HG02623 (cell line): ENCODE results near the gene DAPK2.

Experiments used
- ATAC-seq: cut with Tn5 transposase; IDR thresholded peaks from one replicate; pipeline ENCODE4 v1.9.1; 2021; ENCODE audit warnings: moderate library complexity; ENCODE audit not compliant: unreplicated experiment

DAPK2 gene

DNA sequence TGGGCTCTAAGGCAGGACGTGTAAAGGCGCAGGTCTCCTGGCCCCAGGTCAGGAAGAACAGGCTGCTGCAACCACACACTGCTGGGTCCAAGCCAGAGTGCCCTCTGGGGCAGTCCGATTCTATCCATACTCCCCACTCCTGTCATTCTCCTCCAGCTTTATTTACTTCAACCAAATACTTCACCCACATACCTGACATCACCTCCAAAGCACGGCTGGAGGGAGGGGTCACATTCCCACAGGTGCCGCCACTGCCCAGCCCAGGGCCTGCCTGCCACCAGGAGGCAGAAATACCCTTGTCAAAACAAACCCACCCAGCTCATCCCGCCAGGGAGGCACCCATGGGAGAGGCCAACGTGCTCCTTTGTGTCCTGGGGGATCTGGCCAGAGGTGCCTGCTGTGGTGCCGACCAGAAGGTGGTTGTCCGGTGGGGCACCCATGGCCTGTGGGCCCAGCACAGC, 100.4 kb downstream of the DAPK2 start:
- no peak for ATAC-seq

DNA sequence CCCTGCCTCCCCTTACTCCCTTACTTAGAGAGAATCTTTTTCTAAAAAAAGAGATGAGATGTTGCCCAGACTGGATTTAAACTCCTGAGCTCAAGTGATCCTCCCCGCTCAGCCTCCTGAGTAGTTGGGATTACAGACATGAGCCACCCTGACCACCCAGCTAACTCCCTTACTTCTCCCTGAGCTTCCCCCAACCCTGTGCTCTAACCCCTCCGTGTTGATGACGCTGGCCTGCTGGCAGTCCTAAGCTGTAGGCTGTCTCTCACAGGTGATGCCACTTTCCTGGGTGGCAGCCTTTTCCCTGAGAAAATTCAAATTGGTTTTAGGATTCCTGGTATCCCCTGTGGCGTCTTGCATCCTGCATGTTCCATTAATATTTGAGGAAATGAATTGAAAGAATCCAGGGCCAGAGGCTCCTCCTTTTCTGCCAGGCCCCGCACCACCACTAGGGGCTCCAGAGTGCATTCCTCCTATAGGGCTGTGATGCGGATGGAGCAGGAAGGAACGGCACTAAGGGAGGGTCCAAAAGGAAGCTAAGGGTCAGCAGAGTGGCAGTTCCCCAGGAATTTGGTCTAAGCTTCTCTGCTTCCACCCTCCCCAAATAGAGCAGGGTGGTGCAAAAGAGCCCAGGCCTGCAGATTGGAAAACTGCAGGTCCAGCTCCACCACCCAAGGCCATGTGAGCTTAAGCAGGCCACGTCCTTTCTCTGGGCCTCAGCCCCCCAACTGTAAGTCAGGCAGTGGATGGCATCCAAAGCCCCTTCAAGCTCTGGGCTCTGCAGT, 101.1 kb downstream of the DAPK2 start:
- ATAC-seq = no peak

DNA sequence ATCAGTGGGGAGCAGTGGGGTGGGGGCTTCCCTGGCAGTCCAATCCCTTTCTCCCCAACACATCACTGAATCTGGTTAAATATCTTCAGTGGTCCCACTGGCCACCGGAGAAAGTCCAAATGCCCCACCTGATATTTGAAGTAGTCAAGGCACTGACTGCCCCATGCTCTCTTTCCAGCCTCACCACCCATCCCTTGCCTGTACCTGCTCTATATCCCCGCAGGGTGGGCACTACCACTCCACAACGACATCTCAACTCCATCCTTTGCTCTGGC, 101.7 kb downstream of the DAPK2 start:
- ATAC-seq = no peak

DNA sequence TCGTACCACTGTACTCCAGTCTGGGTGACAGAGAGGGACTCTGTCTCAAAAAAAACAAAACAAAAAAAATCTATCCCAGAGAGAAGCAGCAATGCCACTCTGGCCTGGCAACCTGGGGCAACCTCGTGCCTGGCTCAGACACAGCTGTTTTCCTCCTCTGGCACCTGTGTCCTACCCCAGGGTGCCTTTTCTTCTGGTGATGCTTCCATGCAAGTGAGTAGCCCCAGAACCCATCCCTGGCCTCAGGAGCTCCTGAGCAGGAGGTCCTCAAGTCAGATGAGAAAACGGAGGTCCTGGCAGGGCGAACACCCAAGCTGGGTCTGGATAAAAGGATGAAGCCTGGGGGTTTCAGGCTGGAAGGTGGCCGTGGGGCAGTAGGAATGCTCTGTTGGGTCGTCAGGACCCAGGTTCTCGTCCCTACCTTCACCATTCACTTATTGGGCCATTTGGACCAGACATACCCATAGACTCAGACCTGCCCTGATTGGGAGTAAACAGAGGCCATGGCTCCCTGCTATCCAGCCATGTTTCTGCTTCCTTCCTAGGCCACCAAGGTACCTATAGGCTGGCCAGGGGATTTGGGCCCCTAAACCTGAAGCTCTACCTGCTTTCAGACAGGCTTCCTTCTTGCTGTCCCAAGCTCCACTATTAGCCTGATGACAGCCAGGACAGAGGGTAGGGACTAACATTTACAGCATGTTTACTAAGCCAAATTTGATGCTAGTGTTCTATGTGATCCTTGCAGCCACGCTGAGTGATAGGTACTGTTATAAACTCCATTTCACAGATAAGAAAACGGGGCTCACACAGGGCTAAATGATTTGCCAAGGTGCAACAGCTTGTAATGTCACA, 102.2 kb downstream of the DAPK2 start:
- no peak for ATAC-seq

DNA sequence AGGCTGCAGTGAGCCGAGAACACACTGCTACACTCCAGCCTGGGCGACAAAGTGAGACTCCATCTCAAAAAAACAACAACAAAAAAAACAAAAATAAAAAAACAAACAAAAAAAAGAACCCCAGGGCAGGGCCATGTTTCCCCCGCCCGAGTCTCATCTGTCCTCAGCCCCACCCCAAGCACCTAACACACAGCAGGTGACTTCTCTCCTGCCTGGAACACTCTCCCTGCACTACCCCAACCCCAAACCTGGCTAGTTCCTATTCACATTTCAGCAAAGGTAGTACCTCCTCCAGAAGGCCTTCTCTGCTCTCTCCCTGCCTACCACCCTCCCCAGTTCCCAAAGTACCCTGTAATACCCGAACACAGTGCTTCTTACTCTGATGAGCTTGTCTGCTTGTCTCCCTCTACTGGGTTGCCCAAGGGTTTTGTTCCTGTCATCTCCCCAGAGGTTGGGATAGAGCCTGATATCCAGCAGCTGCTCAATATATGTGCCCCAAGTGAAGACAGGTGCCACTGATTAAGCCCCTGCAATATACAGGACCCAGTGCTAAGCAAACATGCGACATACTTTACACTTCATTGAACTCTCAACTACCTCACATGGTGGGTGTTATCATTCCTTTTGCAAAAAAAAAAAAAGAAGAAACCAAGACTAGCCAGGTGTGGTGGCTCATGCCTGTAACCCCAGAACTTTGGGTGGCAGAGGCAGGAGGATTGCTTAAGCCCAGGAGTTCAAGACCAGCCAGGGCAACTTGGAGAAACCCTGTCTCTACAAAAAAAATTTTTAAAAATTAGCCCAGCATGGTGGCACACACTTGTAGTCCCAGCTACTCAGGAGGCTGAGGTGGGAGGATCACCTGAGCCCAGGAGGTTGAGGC, 103.6 kb downstream of the DAPK2 start:
- ATAC-seq = no peak

DNA sequence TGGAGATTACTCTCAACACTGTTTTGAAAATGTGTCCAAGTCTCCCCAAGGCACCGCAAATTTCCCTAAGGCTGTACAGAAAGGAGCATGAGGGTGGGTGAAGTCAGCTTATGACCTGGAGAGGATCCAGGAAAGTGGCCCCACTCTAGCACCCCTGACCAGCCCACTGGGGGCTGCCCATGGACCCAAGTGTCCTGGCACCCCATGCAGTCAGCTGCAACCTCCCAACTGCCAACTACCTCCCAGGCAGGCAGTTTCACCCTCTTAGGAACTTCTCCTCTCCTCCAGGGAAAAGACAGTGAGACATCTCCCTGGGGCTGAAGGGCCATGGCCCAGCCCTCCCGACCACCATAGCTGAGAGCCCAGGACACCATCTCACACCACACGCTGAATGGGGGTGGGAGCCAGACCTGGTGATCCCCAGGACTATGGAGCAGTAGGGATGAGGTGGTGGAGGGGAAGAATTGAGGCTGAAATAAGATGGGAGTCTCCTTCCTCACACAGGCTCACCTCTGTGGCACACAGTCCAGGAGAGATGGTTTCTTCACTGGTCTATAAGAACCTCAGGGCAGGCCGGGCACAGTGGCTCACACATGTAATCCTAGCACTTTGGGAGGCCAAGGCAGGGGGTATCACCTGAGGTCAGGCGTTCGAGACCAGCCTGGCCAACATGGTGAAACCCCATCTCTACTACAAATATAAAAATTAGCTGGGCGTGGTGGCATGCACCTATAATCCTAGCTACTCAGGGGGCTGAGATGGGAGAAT, 104.4 kb downstream of the DAPK2 start:
- no peak for ATAC-seq

DNA sequence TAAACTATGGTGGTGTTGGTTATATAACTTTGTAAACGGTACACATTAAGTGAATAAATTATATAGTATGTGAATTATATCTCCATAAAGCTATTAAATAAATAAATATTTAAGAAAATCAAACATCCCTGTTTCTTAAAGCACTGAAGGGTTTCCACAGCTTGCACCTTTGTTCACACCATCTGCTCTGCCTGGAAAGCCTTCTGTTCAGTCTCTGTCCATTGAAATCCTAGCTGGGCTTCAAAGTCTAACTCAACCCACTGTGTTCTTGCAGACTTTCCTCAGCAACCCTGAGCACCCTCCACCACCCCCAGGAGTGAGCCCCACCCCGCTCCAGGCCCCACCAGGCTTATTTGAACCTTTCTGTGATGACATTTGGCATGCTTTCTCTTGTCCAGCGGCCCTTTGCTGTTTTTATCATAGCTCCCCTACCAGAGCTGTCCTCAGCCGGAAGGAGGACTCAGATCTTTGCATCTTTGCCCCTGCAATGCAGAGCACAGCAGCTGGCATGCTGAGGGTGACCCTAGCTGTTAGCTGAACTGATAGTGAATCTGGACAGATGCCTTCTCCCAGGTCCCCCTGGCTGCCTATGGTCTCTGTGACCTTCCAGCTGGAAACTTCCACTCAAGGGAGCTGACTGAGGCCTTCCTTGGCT, 105.2 kb downstream of the DAPK2 start:
- no peak for ATAC-seq

DNA sequence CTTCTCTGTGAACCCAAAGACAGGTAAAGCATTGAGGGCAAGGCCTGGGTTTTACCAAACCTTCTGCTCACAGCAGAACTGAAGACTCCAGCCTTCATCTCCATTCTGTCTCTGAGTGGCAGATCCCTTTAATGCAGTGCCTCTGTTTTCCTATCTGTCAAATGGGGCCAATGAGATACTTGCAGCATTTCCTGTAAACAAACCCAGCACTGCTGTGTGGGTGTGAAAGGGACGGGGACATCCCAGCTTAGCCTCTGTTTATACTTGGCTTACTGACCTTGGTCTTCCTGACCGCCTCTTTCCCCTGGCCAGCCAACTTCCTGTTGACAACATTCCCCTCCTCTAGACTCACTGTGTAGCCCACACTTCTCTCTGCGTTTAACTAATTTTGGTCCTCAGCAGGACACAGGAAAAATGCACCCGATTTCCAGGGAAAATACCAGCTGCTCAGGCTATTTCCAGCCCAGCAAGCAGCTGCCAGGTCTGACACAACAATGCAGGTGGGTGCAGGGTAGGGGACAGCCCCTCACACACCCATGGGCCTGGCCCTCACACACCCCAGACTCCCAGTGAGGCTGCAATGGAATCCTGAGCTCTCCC, 106.7 kb downstream of the DAPK2 start:
- ATAC-seq = no peak

DNA sequence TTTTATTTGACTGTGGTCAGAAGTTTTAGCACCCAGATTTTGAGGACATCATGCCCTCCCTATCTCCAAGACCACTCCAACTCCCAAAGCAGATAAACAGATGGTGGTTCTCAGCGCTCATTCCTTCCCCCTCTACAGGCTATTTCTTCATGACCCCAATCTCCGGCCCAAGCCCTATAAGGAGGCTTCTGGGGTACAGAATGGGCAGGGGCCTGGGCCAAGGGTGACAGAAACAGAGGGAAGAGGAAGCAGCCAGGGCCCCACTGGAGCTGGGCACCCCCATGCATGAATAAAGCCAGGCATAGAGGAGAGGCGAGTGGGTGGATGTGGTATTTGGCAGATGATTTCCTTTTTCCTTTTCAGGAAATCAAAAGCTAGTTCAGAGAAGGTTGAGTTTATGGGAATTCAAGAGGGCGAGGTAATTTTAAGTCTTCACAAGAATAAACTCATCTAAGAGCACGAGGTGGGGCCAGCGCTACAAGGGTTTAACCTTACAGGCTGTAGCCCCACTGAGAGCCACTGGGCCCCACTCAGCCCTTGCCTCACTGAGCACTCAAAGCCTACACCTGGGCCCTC, 107.7 kb downstream of the DAPK2 start:
- ATAC-seq = no peak

DNA sequence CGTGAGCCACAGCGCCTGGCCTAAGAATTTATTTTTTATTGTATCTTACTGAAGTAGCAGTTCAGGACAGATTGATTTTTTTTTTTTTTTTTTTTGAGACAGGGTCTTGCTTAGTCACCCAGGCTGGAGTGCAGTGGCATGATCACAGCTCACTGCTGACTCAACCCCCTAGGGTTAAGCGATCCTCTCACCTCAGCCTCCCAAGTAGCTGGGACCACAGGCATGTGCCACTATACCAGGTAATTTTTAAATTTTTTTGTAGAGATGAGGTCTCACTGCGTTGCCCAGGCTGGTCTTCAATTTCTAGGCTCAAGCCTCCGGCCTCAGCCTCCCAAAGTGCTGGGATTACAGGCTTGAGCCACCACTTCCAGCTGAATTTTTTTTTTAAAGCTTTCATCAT, 112.8 kb downstream of the DAPK2 start:
- no peak for ATAC-seq

DNA sequence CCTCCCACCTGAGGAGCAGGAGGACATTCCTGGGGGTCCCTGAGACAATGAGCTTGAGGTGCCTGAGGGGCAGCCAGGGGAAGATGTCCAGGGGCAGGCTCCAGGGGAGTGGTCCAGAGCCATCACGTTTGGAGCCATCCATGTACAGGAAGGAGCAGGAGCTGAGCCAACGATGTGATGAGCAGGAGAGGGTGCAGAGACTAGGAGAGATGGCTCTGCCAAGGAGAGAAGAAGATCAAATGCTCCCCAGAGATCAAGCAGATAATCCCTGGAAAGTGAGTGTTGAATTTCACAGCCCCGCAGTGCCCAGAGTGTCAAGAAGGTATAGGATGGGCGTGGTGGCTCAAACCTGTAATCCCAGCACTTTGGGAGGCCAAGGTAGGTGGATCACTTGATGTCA, 114.7 kb downstream of the DAPK2 start:
- no peak for ATAC-seq

DNA sequence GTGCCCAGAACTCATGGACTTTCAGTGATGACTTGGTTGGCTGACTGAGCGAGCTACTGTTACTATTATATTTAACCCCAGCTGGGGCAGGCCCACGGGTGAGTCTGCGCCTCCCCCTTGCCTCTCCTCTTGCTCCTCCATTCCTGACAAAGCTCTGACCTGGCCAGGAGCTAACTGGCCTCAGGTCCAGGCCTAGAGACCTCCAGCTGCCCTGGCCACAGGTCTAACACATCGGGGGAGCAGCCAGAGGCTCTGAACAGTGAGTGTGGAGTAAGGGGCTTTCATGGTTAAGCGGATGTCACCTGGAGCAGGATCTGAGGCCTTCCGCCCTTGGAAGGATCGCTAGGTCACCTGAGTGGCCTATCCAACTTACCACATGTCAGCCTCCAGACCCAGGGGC, 116.3 kb downstream of the DAPK2 start:
- ATAC-seq = no peak

DNA sequence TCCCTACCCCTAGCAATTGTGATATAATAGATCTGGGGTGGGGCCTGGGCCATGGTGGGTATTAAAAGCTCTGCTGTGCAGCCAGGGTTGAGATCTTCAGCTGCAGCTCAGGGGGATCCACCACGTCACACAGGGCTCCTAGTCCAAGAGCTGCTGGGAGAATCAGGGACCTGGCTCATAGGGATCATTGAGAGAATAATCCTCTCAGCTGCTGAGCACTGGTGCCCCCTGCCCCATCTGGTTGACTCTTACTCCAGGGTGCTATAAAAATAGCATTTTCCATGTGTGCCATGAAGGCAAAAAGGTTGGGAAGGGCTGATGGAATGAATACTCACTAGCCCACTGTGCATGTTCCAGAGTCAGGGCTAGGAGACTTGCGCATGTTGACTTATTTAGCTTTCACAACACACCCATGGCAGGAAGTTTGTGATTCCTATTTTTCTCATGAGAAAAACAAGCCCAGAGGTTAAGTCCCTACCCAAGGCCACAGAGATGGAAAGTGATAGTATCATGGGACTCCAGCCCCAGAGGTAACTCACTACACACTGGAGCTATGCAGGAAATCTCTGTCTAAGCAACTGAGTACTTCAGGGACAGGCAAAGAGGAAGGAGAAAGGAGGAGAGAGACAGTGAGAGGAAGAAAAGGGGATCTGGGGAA, 118.0 kb downstream of the DAPK2 start:
- ATAC-seq = no peak

DNA sequence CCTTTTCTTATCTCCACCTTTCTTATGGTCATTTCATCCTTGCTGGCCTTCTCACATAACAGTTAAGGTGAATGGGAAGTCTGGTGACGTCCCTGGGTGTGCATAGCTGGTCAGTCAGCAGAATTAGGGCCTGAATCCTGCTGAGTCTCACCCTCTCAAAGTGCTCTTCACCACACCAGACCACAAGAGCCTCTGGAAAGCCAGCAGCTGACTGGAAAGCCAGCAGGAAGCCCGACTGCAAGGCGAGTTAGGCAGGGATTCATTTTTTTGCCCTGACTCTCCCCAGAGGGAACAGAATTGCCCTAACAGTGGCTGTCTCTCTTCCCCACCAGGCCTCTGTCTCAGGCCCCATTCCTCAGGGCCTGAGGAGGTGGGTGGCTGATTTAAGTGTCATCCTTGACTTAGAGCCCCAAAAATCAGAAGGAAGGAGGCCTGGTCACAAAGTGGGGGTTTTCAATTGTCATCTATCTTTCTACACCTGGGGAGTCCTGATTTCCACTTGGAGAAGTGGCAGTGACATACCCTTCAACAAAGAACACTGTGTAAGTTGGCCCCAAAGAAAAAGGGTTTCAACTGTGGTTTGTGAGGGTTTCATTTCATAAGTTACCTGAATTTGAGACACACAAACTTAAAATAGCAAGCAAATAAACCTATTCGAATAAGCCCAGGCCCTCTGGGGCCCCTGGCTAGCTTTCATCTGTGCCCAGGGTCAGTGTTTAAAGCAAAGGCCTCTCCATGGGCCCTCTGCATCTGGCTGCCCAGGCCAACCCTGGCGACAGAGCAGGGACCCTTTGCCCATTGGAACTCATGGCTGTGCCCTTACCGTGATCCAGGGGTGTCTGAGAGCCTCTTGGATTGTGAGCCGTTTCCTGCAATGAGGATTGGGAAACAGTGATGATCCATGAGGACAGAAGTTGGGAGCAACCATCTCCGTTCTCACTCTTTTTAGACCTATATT, 122.0 kb downstream of the DAPK2 start:
- ATAC-seq = no peak

DNA sequence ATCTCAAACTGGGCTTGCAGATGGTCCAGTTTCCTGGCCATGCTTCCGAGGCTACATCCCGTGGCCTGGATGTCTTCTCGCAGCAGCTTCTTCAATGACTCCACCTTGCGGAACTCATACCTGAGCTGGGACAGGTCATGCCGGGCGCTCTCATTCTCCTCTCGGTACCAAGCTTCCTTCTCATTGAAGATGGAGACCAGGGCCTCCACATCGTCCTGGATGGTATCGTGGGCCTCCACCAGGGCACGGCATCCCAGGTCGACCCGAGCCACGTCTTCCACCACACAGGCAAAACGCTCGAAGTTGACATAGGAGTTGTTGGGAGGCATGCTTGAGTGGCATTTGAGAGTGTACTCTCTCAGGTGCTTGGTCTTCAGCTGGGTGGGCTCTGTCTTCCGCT, 123.4 kb downstream of the DAPK2 start:
- ATAC-seq = no peak

DNA sequence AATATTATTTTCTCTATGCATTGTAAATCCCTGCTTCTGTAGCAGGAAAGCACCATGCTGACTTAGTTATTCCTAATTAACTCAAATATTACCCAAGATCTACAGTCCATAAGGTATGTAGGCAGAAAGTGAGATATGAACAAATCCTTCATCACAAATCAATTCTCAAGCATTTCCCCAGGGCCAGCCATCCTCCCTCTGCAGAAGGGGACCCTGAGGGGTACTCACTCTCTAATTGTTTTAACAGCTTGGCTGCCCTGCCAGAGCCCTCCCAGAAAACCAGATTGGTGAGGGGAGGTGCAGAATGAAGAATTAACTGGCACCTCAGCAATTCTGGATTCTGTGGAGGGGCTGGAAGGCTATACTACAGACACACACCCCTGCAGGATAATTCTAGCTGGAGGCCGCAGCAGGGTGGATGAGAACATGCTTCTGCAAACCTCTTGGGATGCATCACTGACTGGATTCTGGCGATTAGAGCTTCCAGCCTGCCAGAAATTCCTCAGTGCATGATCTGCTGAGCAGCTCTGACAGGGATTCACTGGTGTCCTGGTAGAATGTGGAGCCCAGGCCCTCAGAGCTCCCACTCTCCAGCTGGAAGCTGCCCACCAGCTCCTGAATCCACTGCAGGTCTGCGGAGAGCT, 123.9 kb downstream of the DAPK2 start:
- no peak for ATAC-seq

DNA sequence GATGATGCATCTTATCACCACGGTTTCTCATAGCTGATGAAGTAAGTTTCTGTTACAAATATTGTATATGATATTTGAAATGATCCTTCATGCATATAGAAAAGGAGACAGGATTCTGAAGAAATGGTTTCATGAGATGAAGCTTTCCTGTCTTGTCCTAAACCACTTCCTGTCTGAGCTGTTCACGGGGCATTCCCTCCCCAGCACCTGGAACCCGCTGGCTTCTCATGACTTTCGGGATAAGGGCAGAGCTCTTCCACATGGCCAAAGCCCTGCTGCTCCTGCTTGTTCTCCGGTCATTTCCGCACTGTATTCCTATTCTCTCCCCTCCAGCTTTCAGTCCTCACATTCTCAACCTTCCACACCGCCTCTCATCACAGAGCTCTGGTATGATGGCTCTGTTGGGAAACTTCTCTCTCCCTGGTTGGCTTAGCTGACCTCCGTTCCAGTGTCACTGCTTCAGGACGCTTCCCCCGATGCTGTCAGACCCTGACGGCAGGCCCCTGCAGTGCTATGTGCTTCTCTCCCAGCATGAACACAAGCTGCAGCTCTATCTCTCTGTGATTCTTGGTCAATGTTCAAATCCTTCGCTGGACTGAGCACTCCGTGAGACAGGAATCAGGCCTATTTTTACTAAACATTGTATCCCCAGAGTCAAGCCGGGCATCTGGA, 125.6 kb downstream of the DAPK2 start:
- no peak for ATAC-seq
